Nephron progenitor cell (in vitro differentiated cells): ENCODE measurements around the gene CSNK1D.

ENCODE experiments used
- DNase-seq: peaks from one replicate; pipeline ENCODE4 v3.0.0; 2021
- H3K27ac Mint-ChIP-seq: 2 replicates; pipeline ENCODE4 v1.8.0; 2021; ENCODE audit warnings: mild to moderate bottlenecking, moderate library complexity, mixed read lengths
- H3K27me3 Mint-ChIP-seq: 2 replicates; pipeline ENCODE4 v1.8.0; 2021; ENCODE audit warnings: mild to moderate bottlenecking, low read depth, mixed read lengths; ENCODE audit not compliant: poor library complexity
- H3K36me3 Mint-ChIP-seq: 2 replicates; pipeline ENCODE4 v1.8.0; 2021; ENCODE audit warnings: low read depth, mixed read lengths
- H3K4me1 Mint-ChIP-seq: 2 replicates; pipeline ENCODE4 v1.8.0; 2021; ENCODE audit warnings: mixed read lengths
- H3K4me3 Mint-ChIP-seq: 2 replicates; pipeline ENCODE4 v1.8.0; 2021; ENCODE audit warnings: mild to moderate bottlenecking, moderate library complexity, mixed read lengths
- H3K9me3 Mint-ChIP-seq: 2 replicates; pipeline ENCODE4 v1.8.0; 2021; ENCODE audit warnings: mild to moderate bottlenecking, moderate library complexity, mixed read lengths
- CTCF ChIP-seq: fragments of 200-600 bp; sonication (generic); IDR thresholded peaks from 2 replicates; pipeline ENCODE4 v1.5.0; 2021; ENCODE audit warnings: antibody characterized with exemption

The CSNK1D gene

DNA sequence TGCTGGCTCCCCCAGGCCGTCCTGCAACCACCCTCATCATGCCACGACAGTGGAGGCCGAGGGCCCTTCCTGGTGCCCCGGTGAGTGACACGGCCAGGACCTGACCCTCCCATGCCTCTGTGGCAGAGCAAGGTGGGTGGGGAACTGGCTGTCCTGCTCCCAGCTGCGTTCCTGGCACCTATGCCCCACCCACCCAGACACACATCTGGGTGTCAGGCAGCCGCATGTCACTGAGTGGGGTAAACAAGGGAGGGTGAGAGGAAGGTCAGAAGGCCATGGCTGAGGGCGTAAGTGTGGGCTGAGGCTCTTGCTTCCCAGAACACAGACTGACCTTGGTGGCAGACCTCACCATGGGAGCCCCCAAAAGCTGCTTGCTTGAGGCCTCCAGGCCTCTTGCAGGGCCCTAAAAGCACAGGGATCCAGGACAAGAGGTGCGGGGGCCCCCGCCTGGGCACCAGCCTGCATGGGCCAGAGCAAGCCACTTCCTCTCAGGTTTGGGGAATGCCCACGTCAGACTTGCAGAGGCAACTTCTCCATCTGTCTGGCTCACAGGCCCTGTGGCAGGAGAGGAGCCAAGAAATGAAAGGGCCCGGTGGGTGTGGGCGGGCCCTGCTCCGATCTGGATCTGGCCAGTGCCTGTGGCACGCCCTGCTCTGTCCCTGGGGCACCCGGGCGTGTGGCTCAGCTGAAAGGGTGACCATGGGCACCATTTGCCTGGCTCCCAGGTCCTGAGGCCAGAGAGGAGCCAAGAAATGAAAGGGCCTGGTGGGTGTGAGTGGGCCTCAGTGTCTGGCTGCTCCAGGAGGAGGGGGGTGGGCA lies 57.0 kb downstream of the CSNK1D start:
- no peak overlapping the region for H3K4me3 Mint-ChIP-seq
- no peak overlapping the region for H3K27ac Mint-ChIP-seq

GRCh38 chr17:82215972-82216300 lies 57.6 kb downstream of the CSNK1D start:
- Mint-ChIP-seq H3K27me3 (peaks cover 3% of the 10 kb centered on the region), H3K4me1 (peaks cover 18% of the 10 kb centered on the region), H3K36me3 (no peaks in the 10 kb centered on the region), H3K9me3 (no peaks in the 10 kb centered on the region), H3K27ac (no peak overlapping the region), H3K4me3 (no peak overlapping the region)
- no peak for DNase-seq
- no peak for TF ChIP-seq CTCF

More for the DNA sequence above, 57.0 kb downstream of the CSNK1D start:
- no peaks in the 10 kb centered on the region for H3K9me3 Mint-ChIP-seq
- H3K27me3 Mint-ChIP-seq = peaks cover 3% of the 10 kb centered on the region
- TF ChIP-seq CTCF = no peak
- peaks cover 19% of the 10 kb centered on the region for H3K4me1 Mint-ChIP-seq
- DNase-seq = no peak
- H3K36me3 Mint-ChIP-seq = no peaks in the 10 kb centered on the region

DNA sequence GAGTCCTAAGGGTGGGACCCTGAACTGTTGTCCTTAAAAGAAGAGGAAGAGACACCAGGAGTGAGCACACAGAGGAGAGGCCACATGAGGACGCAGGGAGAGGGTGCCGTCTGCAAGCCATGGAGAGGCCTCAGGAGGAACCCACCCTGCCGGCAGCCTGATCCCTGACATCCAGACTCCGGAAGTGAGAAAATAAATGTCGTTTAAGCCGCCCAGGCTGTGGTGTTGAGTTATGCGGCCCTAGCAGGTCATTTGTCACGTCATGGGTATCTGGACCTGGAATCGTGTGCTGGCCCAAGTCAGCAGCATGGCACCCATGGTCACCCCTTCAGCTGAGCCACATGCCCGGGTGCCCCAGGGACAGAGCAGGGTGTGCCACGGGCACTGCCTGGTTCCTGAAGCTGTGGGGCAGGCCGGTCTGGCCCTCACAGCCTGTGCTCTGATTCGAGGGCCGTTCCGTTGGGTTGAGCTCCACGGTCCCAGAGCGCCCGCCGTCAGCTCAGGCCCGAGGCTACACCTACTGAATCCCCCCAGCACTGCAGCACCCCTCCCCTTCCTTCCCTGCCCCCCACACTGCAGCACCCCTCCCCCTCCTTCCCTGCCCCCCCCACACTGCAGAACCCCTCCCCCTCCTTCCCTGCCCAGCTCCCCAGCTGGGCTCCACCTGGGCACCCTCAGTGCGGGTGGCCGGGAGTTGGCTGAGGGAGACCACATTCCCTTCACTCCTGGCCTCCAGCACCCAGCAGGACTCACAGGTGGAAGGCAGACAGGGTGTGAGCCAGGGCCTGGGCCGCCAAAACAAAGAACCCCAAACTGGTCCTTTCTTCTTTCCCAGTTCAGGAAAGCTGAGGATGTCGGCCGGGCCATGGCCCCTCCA lies 58.2 kb downstream of the CSNK1D start:
- TF ChIP-seq CTCF = no peak
- H3K27me3 Mint-ChIP-seq = peaks cover 3% of the 10 kb centered on the region
- H3K4me1 Mint-ChIP-seq = peaks cover 18% of the 10 kb centered on the region
- no peak for DNase-seq
- no peak overlapping the region for H3K4me3 Mint-ChIP-seq
- H3K9me3 Mint-ChIP-seq = no peaks in the 10 kb centered on the region
- no peaks in the 10 kb centered on the region for H3K36me3 Mint-ChIP-seq
- H3K27ac Mint-ChIP-seq = peak overlapping the region; percentile 48

GRCh38 chr17:82214012-82214628 lies 59.4 kb downstream of the CSNK1D start:
- Mint-ChIP-seq H3K4me3 (peak overlapping the region; percentile 58), H3K27me3 (peaks cover 3% of the 10 kb centered on the region), H3K36me3 (peaks cover 5% of the 10 kb centered on the region), H3K9me3 (no peaks in the 10 kb centered on the region), H3K4me1 (peaks cover 18% of the 10 kb centered on the region), H3K27ac (no peak overlapping the region)
- DNase-seq = no peak
- TF ChIP-seq CTCF = no peak

DNA sequence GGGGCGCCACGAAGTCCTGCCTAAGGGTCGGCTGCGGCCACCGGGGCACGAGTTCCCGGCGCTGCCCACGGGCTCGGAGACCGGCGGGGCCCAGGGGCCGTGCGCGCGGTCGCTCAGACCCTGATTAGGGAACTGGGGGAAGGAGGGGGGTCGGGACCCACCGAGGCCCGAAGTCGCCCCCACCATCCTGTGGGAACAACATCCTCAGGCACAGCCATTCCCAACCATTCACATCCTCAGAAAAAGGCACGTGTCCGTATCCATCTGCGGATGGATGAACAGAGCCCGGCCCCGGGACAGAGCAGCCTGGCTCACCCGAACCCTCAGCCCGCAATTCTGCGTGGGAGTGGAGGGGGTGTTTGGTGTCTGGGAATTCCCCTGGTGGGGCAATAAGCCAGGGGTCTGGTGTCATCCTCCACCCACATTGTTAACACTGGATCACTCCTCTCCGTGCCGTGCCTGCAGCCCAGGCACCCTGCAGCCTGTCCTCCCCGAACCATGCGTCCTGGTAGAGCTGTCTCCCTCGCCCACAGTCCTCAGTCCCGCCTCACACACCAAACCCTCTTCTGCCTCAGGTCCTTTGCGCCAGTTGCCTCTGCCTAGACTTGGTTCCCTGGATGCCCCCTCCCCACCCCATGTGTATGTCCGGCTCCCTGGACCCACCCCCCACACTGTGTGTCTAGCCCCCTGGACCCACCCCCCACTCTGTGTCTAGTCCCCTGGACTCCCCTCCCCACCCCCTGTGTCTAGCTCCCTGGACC lies 60.1 kb downstream of the CSNK1D start:
- peak; percentile 53 for DNase-seq
- H3K4me1 Mint-ChIP-seq = peaks cover 18% of the 10 kb centered on the region
- TF ChIP-seq CTCF = no peak
- H3K27ac Mint-ChIP-seq = no peak overlapping the region
- peaks cover 1% of the 10 kb centered on the region for H3K27me3 Mint-ChIP-seq
- no peaks in the 10 kb centered on the region for H3K9me3 Mint-ChIP-seq
- H3K4me3 Mint-ChIP-seq = peak overlapping the region; percentile 82
- peaks cover 5% of the 10 kb centered on the region for H3K36me3 Mint-ChIP-seq
